ENCODE measurements around the gene FOXC1. TPM values are rescaled to one million over a fixed set of nuclear protein-coding genes. Genes with fewer than 3 reads are reported as not detected.

The FOXC1 gene
- total RNA-seq, 1 experiment from 2014 or later = 16.5 TPM

GRCh38 chr6:1576711-1577110 lies 33.0 kb upstream of the FOXC1 start:
- intact Hi-C loops (cut with micrococcal nuclease; ENCODE audit: unreplicated experiment) = no loop called here
- no peak overlapping the region for H3K27ac Mint-ChIP-seq (ENCODE audit: unreplicated experiment)
- H3K27me3 Mint-ChIP-seq (ENCODE audit: unreplicated experiment) = peaks cover 33% of the 10 kb centered on the region
- H3K36me3 Mint-ChIP-seq (ENCODE audit: insufficient read depth, unreplicated experiment) = no peaks in the 10 kb centered on the region
- TF ChIP-seq, protein P1, sequence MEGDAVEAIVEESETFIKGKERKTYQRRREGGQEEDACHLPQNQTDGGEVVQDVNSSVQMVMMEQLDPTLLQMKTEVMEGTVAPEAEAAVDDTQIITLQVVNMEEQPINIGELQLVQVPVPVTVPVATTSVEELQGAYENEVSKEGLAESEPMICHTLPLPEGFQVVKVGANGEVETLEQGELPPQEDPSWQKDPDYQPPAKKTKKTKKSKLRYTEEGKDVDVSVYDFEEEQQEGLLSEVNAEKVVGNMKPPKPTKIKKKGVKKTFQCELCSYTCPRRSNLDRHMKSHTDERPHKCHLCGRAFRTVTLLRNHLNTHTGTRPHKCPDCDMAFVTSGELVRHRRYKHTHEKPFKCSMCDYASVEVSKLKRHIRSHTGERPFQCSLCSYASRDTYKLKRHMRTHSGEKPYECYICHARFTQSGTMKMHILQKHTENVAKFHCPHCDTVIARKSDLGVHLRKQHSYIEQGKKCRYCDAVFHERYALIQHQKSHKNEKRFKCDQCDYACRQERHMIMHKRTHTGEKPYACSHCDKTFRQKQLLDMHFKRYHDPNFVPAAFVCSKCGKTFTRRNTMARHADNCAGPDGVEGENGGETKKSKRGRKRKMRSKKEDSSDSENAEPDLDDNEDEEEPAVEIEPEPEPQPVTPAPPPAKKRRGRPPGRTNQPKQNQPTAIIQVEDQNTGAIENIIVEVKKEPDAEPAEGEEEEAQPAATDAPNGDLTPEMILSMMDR (IDR thresholded peaks at IDR 0.05; ENCODE audit: unreplicated experiment) = no peak
- DNase-seq = no peak
- no peak overlapping the region for H3K4me3 Mint-ChIP-seq (ENCODE audit: low read depth, unreplicated experiment)
- CTCF ChIA-PET = no interaction called here
- no peaks in the 10 kb centered on the region for H3K4me1 Mint-ChIP-seq (ENCODE audit: low read depth, unreplicated experiment)
- BruUV-seq (replicated peaks) = no TSS peak
- no peaks in the 10 kb centered on the region for H3K9me3 Mint-ChIP-seq (ENCODE audit: low read depth, unreplicated experiment)

GRCh38 chr6:1577146-1577680 lies 32.5 kb upstream of the FOXC1 start:
- no TSS peak for BruUV-seq (replicated peaks)
- Mint-ChIP-seq H3K9me3 (ENCODE audit: low read depth, unreplicated experiment) (no peaks in the 10 kb centered on the region), H3K27me3 (ENCODE audit: unreplicated experiment) (peaks cover 28% of the 10 kb centered on the region), H3K36me3 (ENCODE audit: insufficient read depth, unreplicated experiment) (no peaks in the 10 kb centered on the region), H3K4me1 (ENCODE audit: low read depth, unreplicated experiment) (no peaks in the 10 kb centered on the region), H3K4me3 (ENCODE audit: low read depth, unreplicated experiment) (no peak overlapping the region), H3K27ac (ENCODE audit: unreplicated experiment) (no peak overlapping the region)
- CTCF ChIA-PET = no interaction called here
- TF ChIP-seq, protein P1 (IDR thresholded peaks at IDR 0.05; ENCODE audit: unreplicated experiment) = no peak
- no peak for DNase-seq
- intact Hi-C loops (cut with micrococcal nuclease; ENCODE audit: unreplicated experiment) = no loop called here

GRCh38 chr6:1577896-1578745 lies 31.6 kb upstream of the FOXC1 start:
- TF ChIP-seq, protein P1 (IDR thresholded peaks at IDR 0.05; ENCODE audit: unreplicated experiment) = no peak
- Mint-ChIP-seq H3K4me1 (ENCODE audit: low read depth, unreplicated experiment) (no peaks in the 10 kb centered on the region), H3K36me3 (ENCODE audit: insufficient read depth, unreplicated experiment) (no peaks in the 10 kb centered on the region), H3K9me3 (ENCODE audit: low read depth, unreplicated experiment) (no peaks in the 10 kb centered on the region), H3K27ac (ENCODE audit: unreplicated experiment) (no peak overlapping the region), H3K4me3 (ENCODE audit: low read depth, unreplicated experiment) (no peak overlapping the region), H3K27me3 (ENCODE audit: unreplicated experiment) (peaks cover 25% of the 10 kb centered on the region)
- intact Hi-C loops (cut with micrococcal nuclease; ENCODE audit: unreplicated experiment) = no loop called here
- DNase-seq = no peak
- BruUV-seq (replicated peaks) = no TSS peak
- CTCF ChIA-PET = no interaction called here

GRCh38 chr6:1579096-1579495 lies 30.6 kb upstream of the FOXC1 start:
- Mint-ChIP-seq H3K36me3 (ENCODE audit: insufficient read depth, unreplicated experiment) (no peaks in the 10 kb centered on the region), H3K4me3 (ENCODE audit: low read depth, unreplicated experiment) (no peak overlapping the region), H3K27ac (ENCODE audit: unreplicated experiment) (no peak overlapping the region), H3K4me1 (ENCODE audit: low read depth, unreplicated experiment) (no peaks in the 10 kb centered on the region), H3K9me3 (ENCODE audit: low read depth, unreplicated experiment) (no peaks in the 10 kb centered on the region), H3K27me3 (ENCODE audit: unreplicated experiment) (peaks cover 35% of the 10 kb centered on the region)
- intact Hi-C loops (cut with micrococcal nuclease; ENCODE audit: unreplicated experiment) = no loop called here
- no peak for DNase-seq
- TF ChIP-seq, protein P1 (IDR thresholded peaks at IDR 0.05; ENCODE audit: unreplicated experiment) = no peak
- BruUV-seq (replicated peaks) = no TSS peak
- CTCF ChIA-PET = no interaction called here
